IPS DF 19.7 (cell line): ENCODE data around the gene GARIN5B.
"Not testable (repeated sequence)": the region's sequence is repeated elsewhere in the genome, so short reads cannot be mapped to it uniquely, and the experiment has no call there.

Experiments
- DNase-seq: peaks from one replicate; pipeline ENCODE4 v3.0.0-alpha.2; 2013; ENCODE audit warnings: low read depth, low spot score

Gene GARIN5B

DNA sequence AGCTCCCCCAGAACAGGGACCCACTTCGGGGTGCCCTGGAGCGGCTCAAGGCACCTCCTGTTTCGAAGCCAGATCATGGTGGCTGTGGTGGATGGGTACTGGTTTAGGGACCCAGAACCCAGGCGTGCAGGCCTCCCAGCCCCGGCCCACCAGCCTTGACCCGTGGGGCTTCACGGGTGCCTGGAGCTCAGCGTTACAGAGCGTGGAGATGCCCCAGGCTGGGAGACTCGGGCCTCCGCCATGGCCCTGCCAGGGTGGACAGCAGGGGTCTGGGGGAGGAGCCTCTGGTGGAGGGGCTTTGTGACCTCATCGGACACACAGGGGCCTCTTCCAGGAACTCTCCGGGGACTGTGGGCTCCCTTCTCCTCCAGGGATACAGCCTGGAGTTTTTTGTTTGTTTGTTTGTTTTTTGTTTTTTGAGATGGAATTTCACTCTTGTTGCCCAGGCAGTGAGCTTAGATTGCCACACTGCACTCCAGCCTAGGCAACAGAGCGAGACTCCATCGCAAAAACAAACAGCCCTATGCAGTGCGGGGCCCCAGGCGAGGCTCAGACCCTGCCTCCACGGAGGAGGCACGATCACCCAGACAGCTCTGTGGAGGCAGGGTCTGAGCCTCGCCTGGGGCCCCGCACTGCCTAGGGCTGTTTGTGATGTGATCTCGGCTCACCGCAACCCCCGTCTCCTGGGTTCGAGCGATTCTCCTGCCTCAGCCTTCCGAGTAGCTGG lies at the start of gene GARIN5B:
TSS of gene GARIN5B (minus strand) at position 271 of the 727 bp plus-strand sequence. CDS start at position 77, 194 bp downstream.
- DNase-seq: no peak

GRCh38 chr19:55410168-55410567 lies 47.1 kb upstream of the GARIN5B start:
- no peak for DNase-seq

DNA sequence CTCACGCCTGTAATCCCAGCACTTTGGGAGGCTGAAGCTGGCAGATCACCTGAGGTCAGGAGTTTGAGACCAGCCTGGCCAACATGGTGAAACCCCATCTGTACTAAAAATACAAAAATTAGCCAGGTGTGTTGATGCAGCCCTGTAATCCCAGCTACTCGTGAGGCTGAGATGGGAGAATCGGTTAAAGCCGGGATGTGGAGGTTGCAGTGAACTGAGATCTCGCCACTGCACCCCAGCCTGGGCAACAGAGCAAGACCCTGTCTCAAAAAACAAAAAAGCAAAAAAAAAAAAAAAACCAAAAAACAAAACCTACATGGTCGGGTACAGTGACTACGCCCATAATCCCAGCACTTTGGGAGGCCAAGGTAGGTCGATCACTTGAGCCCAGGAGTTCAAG lies 46.1 kb upstream of the GARIN5B start:
- not testable (repeated sequence) for DNase-seq

DNA sequence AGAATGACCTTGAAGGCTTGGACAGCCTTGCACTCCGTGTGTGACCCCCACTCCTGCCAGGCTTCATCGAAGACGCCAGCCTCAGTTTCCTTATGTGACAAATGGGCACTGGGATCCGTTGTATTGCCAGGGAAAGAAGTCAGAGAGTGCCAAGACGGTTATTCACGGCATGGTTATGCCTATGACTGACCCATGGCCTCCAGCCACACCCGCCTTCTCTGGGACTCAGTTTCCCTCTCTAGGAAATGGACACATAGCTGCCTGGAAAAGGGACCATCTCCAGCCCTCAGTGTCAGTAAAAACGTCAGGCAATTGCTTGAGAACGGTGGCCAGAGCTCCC lies 45.4 kb upstream of the GARIN5B start:
- no peak for DNase-seq

GRCh38 chr19:55407800-55408532 lies 44.9 kb upstream of the GARIN5B start:
- peak; percentile 99 for DNase-seq

DNA sequence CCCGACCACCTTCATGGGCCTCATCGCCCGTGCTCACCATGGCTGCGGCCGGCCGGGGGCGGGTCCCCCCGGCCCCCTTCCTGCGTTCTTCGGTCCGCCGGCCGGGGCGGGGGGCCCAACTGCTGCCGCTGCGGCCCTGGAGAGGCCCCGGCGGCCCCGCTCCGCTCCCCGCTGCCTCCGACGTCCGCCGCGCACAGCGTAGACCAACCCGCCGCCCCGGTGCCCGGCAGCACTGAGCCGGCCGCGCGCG lies 44.4 kb upstream of the GARIN5B start, which contains the start of gene UBE2S:
TSS of gene UBE2S (minus strand) at position 239 of the 250 bp plus-strand sequence. CDS start at position 40, 199 bp downstream.
- not testable (repeated sequence) for DNase-seq

DNA sequence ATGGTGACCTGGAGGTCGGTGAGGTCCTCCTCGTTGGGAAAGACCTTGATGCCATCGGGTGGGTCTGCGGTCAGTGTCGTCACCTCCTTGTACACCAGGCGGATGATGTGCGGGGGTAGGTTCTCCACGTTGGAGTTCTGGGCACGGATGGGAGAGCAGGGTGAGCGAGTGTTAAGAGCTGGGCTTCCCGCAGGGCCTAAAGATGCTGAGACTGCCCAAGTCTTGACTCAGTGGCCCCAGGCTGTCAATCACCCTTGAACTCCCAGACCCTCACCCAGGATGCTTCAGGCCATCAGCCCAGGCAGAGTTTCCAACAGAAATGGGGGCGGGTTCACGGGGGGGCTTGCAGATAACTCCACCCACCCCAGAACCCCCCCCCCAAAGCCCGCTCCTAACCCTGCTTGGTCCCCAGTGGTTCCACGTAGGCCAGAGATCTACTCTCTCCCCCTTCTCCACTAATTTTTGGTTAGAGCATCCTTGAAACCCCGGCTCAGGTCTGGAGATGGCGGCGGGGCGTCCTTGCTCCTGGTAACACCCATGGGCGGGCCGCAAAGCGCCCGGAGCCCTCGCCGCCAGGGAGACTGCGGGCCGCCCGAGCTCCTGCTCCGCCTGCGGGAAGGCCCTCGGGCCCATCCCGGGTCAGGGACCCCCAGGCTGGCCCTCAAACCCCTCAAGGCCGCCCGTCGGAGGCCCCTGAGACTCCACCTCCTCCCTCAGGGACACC lies 43.9 kb upstream of the GARIN5B start:
- DNase-seq: no peak

GRCh38 chr19:55406091-55406825 lies 43.2 kb upstream of the GARIN5B start:
- no peak for DNase-seq

GRCh38 chr19:55405638-55406037 lies 42.6 kb upstream of the GARIN5B start:
- no peak for DNase-seq

DNA sequence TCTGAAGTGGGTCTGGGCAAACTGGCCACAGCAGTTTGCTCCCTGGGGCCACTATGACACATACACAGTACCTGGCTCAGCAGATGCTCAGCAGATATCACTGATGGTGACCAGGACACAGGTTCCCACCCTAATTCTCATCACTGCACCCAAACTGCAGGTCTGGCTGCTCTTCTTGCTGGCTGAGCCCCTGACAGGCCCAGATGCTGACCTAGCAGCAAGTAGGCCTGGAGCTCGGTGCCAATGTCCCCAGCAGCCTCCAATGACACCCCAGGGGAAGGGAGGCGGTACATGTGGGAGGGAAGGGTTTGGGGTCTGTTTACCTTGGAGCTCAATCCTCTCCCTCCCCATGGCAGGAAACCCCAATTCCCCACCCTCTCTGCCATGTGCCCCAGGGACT lies 39.4 kb upstream of the GARIN5B start:
- DNase-seq: no peak

- DNase-seq: not testable (repeated sequence)
These were observed 38.3 kb upstream of the GARIN5B start for GRCh38 chr19:55401390-55401789.

DNA sequence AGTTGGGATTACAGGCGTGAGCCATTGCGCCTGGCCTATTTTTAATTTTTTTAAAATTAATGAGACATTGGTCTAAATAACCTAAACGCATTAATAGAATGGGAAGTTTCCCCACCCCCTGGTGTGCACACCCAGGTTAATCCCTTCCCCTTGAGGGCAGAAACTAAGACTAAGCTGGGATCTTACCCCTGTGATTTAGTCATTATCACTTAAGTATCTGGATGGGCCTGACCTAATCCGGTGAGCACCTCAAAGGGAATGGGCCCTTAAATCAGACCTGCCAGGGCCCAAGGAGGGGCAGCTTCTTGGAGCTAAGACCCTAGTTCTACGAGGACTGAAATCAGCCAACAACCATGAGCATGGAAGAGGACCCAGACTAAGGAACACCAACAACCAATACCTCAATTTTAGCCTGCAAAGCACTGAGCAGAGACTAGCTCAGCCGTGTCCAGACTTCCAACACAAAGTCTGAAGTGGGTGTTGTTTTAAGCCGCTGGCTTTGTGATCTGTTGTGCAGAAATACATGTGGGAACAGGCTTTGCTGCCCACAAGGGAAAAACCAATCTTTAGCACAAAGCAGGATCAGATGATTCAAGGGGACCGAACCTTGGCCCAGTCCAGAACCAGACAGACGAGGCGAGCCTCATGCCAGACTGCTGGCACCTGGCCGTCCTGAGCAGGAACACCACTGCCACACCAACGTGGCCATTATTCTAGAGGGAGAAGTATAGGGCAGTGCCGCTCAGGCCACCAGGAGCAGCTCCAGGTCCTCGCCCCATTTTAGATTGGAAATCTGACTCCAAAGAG lies 37.4 kb upstream of the GARIN5B start:
- no peak for DNase-seq

DNA sequence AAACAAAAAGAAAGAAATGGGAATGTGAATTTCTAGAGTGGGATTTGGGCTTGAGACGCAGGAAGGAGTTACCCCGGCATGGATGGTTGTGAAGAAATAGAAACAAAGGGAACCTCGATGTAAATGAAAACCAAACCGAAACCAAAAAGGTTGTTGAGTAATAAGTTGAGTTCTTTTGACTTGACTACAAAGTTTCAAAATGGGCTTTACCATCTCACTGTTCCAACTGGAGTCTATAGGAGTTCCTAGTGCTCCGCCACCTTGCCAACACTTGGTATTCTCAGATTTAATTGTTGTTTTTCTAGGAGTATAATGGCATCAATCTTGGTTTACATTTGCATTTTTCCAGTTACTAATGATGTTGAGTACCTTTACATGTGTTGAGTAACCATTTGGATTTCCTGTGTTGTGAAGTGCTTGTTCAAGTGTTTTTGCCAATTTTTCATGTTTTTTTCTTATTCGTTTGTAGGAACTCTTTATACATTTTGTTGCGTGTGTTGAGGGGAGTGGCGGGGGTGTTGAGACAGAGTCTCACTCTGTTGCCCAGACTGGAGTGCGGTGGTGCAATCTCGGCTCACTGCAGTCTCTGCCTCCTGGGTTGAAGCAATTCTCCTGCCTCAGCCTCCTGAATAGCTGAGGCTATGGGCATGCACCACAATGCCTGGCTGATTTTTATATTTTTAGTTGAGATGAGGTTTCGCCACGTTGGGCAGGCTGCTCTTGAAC lies 35.3 kb upstream of the GARIN5B start:
- no peak for DNase-seq

DNA sequence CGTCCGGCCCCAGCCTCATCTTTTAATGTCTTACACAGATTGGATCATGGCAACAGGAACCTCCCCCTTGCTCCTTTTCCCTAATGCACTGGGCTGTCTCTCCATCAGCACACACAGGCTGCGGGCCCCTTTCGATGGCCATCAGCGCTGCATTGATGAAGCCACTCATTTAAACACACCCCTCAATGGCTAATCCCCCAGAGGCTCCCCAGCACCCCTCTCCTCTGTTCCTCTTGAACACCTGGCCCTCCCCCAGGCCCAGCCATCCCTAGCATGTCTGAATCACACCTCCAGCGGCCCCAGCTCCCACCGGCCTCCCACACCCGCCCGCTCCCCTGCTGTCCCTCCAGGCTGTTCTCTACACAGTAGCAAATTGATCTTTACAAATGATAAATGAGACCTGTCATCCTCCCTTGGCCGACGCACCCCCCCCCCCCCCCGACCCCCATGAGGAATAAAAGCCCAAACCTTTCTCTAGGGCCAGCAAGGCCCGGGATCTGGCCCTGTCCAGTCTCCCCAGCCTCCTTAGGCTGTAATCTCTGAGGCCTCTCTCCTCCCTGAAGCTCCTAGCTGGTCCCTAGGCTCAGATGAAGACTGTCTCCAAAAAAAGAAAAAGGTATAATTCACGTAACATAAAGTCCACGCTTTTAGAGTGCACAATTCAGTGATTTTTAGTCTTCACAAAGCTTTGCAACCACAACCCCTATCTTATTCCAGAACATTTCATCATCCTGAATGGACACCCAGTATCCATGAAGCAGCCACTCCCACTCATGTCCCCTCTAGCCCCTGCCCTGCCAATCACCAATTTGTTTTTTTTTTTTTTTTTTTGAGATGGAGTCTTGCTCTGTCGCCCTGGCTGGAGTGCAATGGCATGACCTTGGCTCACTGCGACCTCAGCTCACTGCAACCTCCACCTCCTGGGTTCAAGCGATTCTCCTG lies 30.0 kb upstream of the GARIN5B start:
- DNase-seq: no peak

- no peak for DNase-seq
These were observed 28.9 kb upstream of the GARIN5B start for GRCh38 chr19:55391702-55392615.

DNA sequence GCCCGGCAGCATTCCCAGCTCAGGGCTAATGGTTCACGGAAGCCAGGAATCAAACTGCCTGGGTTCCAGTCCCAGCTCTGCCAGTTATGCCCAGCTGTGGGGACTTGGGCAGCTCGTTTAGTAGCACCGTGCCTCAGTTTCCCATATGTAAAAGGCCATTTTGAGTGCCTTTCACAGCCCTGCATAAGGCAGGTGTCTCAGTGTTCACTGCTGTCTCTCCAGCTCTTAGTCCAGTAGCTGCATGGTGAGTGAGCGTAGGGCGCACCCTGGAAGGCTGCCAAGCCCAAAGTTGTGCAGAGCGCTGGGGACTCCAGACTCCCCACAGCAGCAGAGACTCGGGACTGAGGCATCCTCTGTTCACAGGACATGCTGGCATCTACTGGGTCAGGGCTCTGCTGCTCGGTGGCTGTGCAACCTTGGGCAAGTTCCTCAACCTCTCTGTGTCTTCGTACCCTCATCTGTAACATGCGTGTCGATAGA lies 28.2 kb upstream of the GARIN5B start:
- DNase-seq: no peak

GRCh38 chr19:55390461-55390880 lies 27.4 kb upstream of the GARIN5B start:
- no peak for DNase-seq
